HEK293 (cell line): ENCODE data around the gene SUFU.

Source experiments
- CTCF ChIA-PET: fragments of 350-600 bp; formaldehyde crosslinking; extraction: SDS; loops from one replicate; lab custom pipeline; 2021; ENCODE audit warnings: antibody characterized with exemption; lab: Yijun Ruan, JAX
- POLR2A ChIA-PET: fragments of 300-600 bp; formaldehyde crosslinking; extraction: SDS; loops from one replicate; lab custom pipeline; 2020; ENCODE audit warnings: antibody characterized with exemption, inconsistent platforms; lab: Yijun Ruan, JAX
- H3K27ac ChIP-seq: fragments of 200-500 bp; sonication (Bioruptor generic); 2 replicates; pipeline ENCODE4 v1.5.1; 2014; ENCODE audit warnings: low read depth, low read length, control low read depth, inconsistent platforms; ENCODE audit errors: extremely low read depth
- H3K36me3 ChIP-seq, 2 experiments: fragments of 200-500 bp in 1 of 2; sonication (Bioruptor generic) in 1 of 2; 1 replicate in 1 of 2; 2 replicates in 1 of 2; pipeline ENCODE4 v1.5.1; 2014 to 2017; ENCODE audit warnings: inconsistent platforms in 2 of 2, low read length in 2 of 2; ENCODE audit not compliant: control insufficient read depth in 2 of 2, insufficient read depth in 1 of 2
- H3K4me1 ChIP-seq: fragments of 200-500 bp; sonication (Bioruptor generic); 2 replicates; pipeline ENCODE4 v1.5.1; 2014; ENCODE audit warnings: mild to moderate bottlenecking, low read length, inconsistent platforms; ENCODE audit not compliant: control insufficient read depth, insufficient read depth
- H3K4me3 ChIP-seq: 2 replicates; pipeline ENCODE4 v1.5.1; 2011; ENCODE audit warnings: low read depth, mild to moderate bottlenecking, control low read depth, low read length, moderate library complexity
- H3K9me3 ChIP-seq: fragments of 200-500 bp; sonication (Bioruptor generic); 2 replicates; pipeline ENCODE4 v1.5.1; 2014; ENCODE audit warnings: low read depth, low read length, inconsistent platforms; ENCODE audit not compliant: control insufficient read depth, insufficient read depth
- EGR2 ChIP-seq: fragments of 450-650 bp; formaldehyde crosslinking; IDR thresholded peaks from 2 replicates; pipeline ENCODE4 v1.5.1; 2016; ENCODE audit warnings: low read depth, missing biosample characterization, missing genetic modification characterization
- GFI1B ChIP-seq: fragments of 450-650 bp; formaldehyde crosslinking; IDR thresholded peaks from 2 replicates; pipeline ENCODE4 v1.5.1; 2016; ENCODE audit warnings: missing biosample characterization, missing genetic modification characterization
- SALL2 ChIP-seq: fragments of 450-650 bp; formaldehyde crosslinking; IDR thresholded peaks from 2 replicates; pipeline ENCODE4 v1.5.0; 2017; ENCODE audit warnings: missing biosample characterization, mild to moderate bottlenecking, missing genetic modification characterization, borderline replicate concordance
- SCRT2 ChIP-seq: fragments of 450-650 bp; formaldehyde crosslinking; IDR thresholded peaks from 2 replicates; pipeline ENCODE4 v1.5.1; 2016; ENCODE audit warnings: missing biosample characterization, missing genetic modification characterization
- ZBTB10 ChIP-seq: fragments of 450-650 bp; formaldehyde crosslinking; IDR thresholded peaks from 2 replicates; pipeline ENCODE4 v1.5.1; 2016; ENCODE audit warnings: missing biosample characterization, missing genetic modification characterization
- ZBTB17 ChIP-seq: fragments of 450-650 bp; formaldehyde crosslinking; IDR thresholded peaks from 2 replicates; pipeline ENCODE4 v1.5.1; 2016; ENCODE audit warnings: missing biosample characterization, missing genetic modification characterization
- ZBTB21 ChIP-seq: fragments of 450-650 bp; formaldehyde crosslinking; IDR thresholded peaks from 2 replicates; pipeline ENCODE4 v1.5.1; 2017; ENCODE audit warnings: missing biosample characterization, missing genetic modification characterization
- ZNF10 ChIP-seq: fragments of 450-650 bp; formaldehyde crosslinking; IDR thresholded peaks from 2 replicates; pipeline ENCODE4 v1.5.1; 2017; ENCODE audit warnings: missing biosample characterization, missing genetic modification characterization
- ZNF146 ChIP-seq: fragments of 450-650 bp; formaldehyde crosslinking; IDR thresholded peaks from 2 replicates; pipeline ENCODE4 v1.5.1; 2016; ENCODE audit warnings: missing biosample characterization, missing genetic modification characterization
- ZNF24 ChIP-seq: fragments of 450-650 bp; formaldehyde crosslinking; IDR thresholded peaks from 2 replicates; pipeline ENCODE4 v1.5.1; 2016; ENCODE audit warnings: missing biosample characterization, missing genetic modification characterization
- ZNF391 ChIP-seq: fragments of 450-650 bp; formaldehyde crosslinking; IDR thresholded peaks from 2 replicates; pipeline ENCODE4 v1.5.1; 2016; ENCODE audit warnings: low read depth, missing biosample characterization, missing genetic modification characterization, borderline replicate concordance
- ZNF544 ChIP-seq: fragments of 450-650 bp; formaldehyde crosslinking; IDR thresholded peaks from 2 replicates; pipeline ENCODE4 v1.5.0; 2017; ENCODE audit warnings: missing biosample characterization, missing genetic modification characterization
- ZNF585B ChIP-seq: fragments of 450-650 bp; formaldehyde crosslinking; IDR thresholded peaks from 2 replicates; pipeline ENCODE4 v1.5.1; 2016; ENCODE audit warnings: missing biosample characterization, missing genetic modification characterization
- ZNF600 ChIP-seq: fragments of 450-650 bp; formaldehyde crosslinking; IDR thresholded peaks from 2 replicates; pipeline ENCODE4 v1.5.1; 2016; ENCODE audit warnings: missing biosample characterization, missing genetic modification characterization
- ZNF610 ChIP-seq: fragments of 450-650 bp; formaldehyde crosslinking; IDR thresholded peaks from 2 replicates; pipeline ENCODE4 v1.5.1; 2016; ENCODE audit warnings: missing biosample characterization, missing genetic modification characterization, borderline replicate concordance
- ZNF624 ChIP-seq: fragments of 450-650 bp; formaldehyde crosslinking; IDR thresholded peaks from 2 replicates; pipeline ENCODE4 v1.5.1; 2017; ENCODE audit warnings: missing biosample characterization, missing genetic modification characterization
- ZNF664 ChIP-seq: fragments of 450-650 bp; formaldehyde crosslinking; IDR thresholded peaks from 2 replicates; pipeline ENCODE4 v1.5.1; 2016; ENCODE audit warnings: missing biosample characterization, missing genetic modification characterization
- ZNF768 ChIP-seq: fragments of 450-650 bp; formaldehyde crosslinking; IDR thresholded peaks from 2 replicates; pipeline ENCODE4 v1.5.1; 2018; ENCODE audit warnings: missing biosample characterization, mild to moderate bottlenecking, missing genetic modification characterization
- ZSCAN16 ChIP-seq: fragments of 450-650 bp; formaldehyde crosslinking; IDR thresholded peaks from 2 replicates; pipeline ENCODE4 v1.5.1; 2016; ENCODE audit warnings: missing biosample characterization, missing genetic modification characterization
- TF ChIP-seq, protein P1 (sequence below): fragments of 450-650 bp; formaldehyde crosslinking; IDR thresholded peaks from 2 replicates; pipeline ENCODE4 v1.5.1; 2017; ENCODE audit warnings: missing biosample characterization, missing genetic modification characterization

SUFU gene

DNA sequence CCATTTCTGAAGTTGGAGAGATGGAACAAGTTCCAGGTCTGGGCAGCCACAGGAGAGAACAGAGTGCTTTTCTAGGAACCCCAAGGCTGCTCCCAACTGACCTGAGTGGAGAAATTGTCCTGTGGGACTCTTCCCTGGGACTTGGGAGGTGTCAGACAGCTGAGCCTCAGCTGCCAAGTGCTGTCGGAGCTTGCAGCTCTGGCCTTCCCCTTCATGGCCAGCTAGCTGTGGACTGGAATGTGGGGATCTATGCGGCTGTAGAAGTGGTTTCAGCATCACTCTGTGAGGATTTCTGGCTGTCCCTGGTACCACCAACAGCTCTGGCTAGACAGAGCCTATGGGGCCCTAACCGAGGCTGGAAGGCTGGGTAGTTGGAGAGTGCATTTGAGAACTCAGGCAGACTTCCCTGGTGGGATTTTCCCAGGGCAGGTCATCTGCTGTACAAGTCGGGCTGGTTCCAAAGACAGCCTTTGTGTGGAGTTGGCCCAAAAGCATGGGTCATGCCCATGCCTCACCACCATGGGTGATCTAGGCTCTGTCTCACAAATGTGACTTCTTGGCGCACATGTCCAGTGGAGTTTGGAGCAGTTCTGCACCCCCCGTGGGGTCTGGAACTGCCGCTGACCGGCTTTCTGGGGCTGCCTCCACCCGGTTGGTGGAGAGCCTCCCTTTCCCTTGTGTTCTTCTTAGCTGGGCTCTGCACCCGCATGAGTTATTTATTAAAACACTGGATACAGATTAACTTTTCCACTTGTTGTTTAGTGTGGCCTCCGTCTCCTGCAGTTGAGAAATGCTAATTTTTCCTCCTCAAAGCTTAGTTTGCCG is 10.9 kb downstream of the SUFU start:
- TF ChIP-seq ZNF624 (no peak), SCRT2 (no peak), ZNF585B (no peak), ZNF600 (no peak), ZNF391 (tag by site-specific recombination) (no peak), GFI1B (no peak), EGR2 (tag by site-specific recombination) (no peak), ZSCAN16 (tag by site-specific recombination) (no peak), ZNF544 (tag by site-specific recombination) (no peak), ZNF146 (tag by site-specific recombination) (no peak), ZNF24 (tag by site-specific recombination) (no peak), SALL2 (tag by site-specific recombination) (no peak)
- TF ChIP-seq, protein P1, sequence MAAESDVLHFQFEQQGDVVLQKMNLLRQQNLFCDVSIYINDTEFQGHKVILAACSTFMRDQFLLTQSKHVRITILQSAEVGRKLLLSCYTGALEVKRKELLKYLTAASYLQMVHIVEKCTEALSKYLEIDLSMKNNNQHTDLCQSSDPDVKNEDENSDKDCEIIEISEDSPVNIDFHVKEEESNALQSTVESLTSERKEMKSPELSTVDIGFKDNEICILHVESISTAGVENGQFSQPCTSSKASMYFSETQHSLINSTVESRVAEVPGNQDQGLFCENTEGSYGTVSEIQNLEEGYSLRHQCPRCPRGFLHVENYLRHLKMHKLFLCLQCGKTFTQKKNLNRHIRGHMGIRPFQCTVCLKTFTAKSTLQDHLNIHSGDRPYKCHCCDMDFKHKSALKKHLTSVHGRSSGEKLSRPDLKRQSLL (tag by site-specific recombination): no peak
- TF ChIP-seq, all 188 proteins: peak for 0
- CTCF ChIA-PET: no interaction called here
- POLR2A ChIA-PET: interaction anchor here (0.6 to 0.7 kb wide), 2 partner anchors 11 to 58 kb away, joined by 3 to 6 read pairs; partner anchors contain the start of gene SUFU

DNA sequence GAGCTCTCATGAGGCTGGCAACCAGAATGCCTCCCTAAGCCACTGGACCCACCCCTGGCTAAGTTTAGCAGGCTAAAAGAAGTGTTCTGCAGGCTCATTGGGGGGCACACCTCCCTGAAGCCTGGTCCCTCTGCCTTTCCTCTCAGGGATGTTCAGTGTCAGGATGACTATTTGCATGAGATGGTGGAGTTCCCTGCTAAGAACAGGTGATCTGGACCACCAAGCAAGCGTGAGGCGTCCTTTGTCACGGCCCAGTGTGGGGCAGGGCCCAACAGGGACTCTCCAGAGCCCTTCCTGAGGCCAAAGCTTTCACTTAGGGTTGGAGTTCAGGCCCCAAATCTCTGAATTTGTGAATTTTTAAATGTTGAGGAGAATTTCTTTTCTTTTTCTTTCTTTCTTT is 12.0 kb downstream of the SUFU start:
- no peaks in the 10 kb centered on the region for H3K9me3 ChIP-seq
- H3K27ac ChIP-seq: no peak overlapping the region
- POLR2A ChIA-PET: no interaction called here
- CTCF ChIA-PET: interaction anchor here (1.3 kb wide), 1 partner anchor 9 kb away, joined by 5 read pairs; no protein-coding TSS in a partner anchor
- H3K4me3 ChIP-seq: no peak overlapping the region
- H3K4me1 ChIP-seq: no peaks in the 10 kb centered on the region
- peaks cover 21 to 54% of the 10 kb centered on the region in 2 experiments for H3K36me3 ChIP-seq
- TF ChIP-seq ZBTB10 (tag by site-specific recombination) (no peak), ZNF664 (tag by site-specific recombination) (no peak), ZNF610 (tag by site-specific recombination) (no peak), ZNF10 (no peak), ZBTB17 (no peak), ZBTB21 (tag by site-specific recombination) (no peak), SALL2 (tag by site-specific recombination) (no peak), ZNF768 (tag by site-specific recombination) (no peak)

More for the DNA sequence above, 10.9 kb downstream of the SUFU start:
- Histone ChIP-seq H3K4me3 (no peak overlapping the region), H3K4me1 (no peaks in the 10 kb centered on the region), H3K9me3 (no peaks in the 10 kb centered on the region), H3K27ac (no peak overlapping the region), H3K36me3 (peaks cover 26 to 58% of the 10 kb centered on the region in 2 experiments)
